ENCODE measurements around the gene CCP110. TPM values are rescaled to one million over a fixed set of nuclear protein-coding genes. Genes with fewer than 3 reads are reported as not detected.

The CCP110 gene
- total and polyA plus RNA-seq, 2 of the 13 experiments (the other 11 are each of a cell fraction or from before 2014, with no cell fraction given): 10.0 to 11.1 TPM

GRCh38 chr16:19523559-19524355 is at the start of gene CCP110 (continued):
- TF ChIP-seq ZNF513 (CRISPR knock-in tag; conservative IDR thresholded peaks at IDR 0.05): 0 out of 2 replicates have a peak, but pooled peaks have one; percentile 57
- peak; percentile 86 for TF ChIP-seq PHF8 (CRISPR knock-in tag; IDR thresholded peaks at IDR 0.05)
- TF ChIP-seq PTBP1 (IDR thresholded peaks at IDR 0.05; ENCODE audit: low read depth, low read length, poor library complexity, severe bottlenecking): peak; percentile 74
- TF ChIP-seq CREBL2 (CRISPR knock-in tag; IDR thresholded peaks at IDR 0.05; ENCODE audit: borderline replicate concordance): 0 out of 2 replicates have a peak, but pooled peaks have one; percentile 4
- no peak for TF ChIP-seq AFF4 (CRISPR knock-in tag; IDR thresholded peaks at IDR 0.05)
- no peak for TF ChIP-seq NR3C1 (CRISPR knock-in tag; IDR thresholded peaks at IDR 0.05)
- peak; percentile 28; the same call in 1 of the 2 replicates for TF ChIP-seq HOXD1 (CRISPR knock-in tag; IDR thresholded peaks at IDR 0.05)
- TF ChIP-seq FOSL2 (CRISPR knock-in tag; IDR thresholded peaks at IDR 0.05): peak; percentile 29
- no peak; the same call in 1 of the 2 replicates for TF ChIP-seq NAIF1 (CRISPR knock-in tag; IDR thresholded peaks at IDR 0.05; ENCODE audit: borderline replicate concordance)
- no peak for TF ChIP-seq HMGA1 (CRISPR knock-in tag; conservative IDR thresholded peaks at IDR 0.05)
- no peak; the same call in none of the 2 replicates for TF ChIP-seq ZHX1 (CRISPR knock-in tag; IDR thresholded peaks at IDR 0.05; ENCODE audit: low read depth)
- peak; percentile 66; the same call in 1 of the 2 replicates for TF ChIP-seq MYC (CRISPR knock-in tag; IDR thresholded peaks at IDR 0.05; ENCODE audit: borderline replicate concordance)
- no peak for TF ChIP-seq SNAPC5 (CRISPR knock-in tag; IDR thresholded peaks at IDR 0.05; ENCODE audit: borderline replicate concordance)
- no peak for TF ChIP-seq ZNF234 (CRISPR knock-in tag; conservative IDR thresholded peaks at IDR 0.05)
- peak; percentile 63; the same call in 1 of the 2 replicates for TF ChIP-seq RXRA (CRISPR knock-in tag; IDR thresholded peaks at IDR 0.05)
- TF ChIP-seq PITX1 (CRISPR knock-in tag; IDR thresholded peaks at IDR 0.05): peak; percentile 67
- TF ChIP-seq ZC3H4 (CRISPR knock-in tag; IDR thresholded peaks at IDR 0.05; ENCODE audit: borderline replicate concordance): no peak
- peak; percentile 90 for TF ChIP-seq ZNF782 (CRISPR knock-in tag; IDR thresholded peaks at IDR 0.05; ENCODE audit: borderline replicate concordance)
- no peak for TF ChIP-seq PREB (CRISPR knock-in tag; IDR thresholded peaks at IDR 0.05)
